Loucy (cell line): Measurements from ENCODE around the gene CCDC6.
A peak's percentile ranks its signal among the peaks of the same experiment; 100 is the strongest.

Source experiments
- H2AFZ ChIP-seq: fragments of 200-600 bp; sonication (generic); 2 replicates; pipeline ENCODE4 v1.6.0; 2016; ENCODE audit warnings: antibody characterized with exemption, mild to moderate bottlenecking, low read length, moderate library complexity
- H3F3A ChIP-seq: fragments of 200-600 bp; 2 replicates; pipeline ENCODE4 v1.6.0; 2016; ENCODE audit warnings: antibody characterized with exemption, low read depth, mild to moderate bottlenecking
- H3K27me3 ChIP-seq: fragments of 200-600 bp; sonication (generic); 2 replicates; pipeline ENCODE4 v1.6.1; 2014; ENCODE audit warnings: low read length, mild to moderate bottlenecking; ENCODE audit not compliant: insufficient read depth, poor library complexity, severe bottlenecking
- H3K36me3 ChIP-seq: fragments of 200-600 bp; sonication (generic); 2 replicates; pipeline ENCODE4 v1.6.1; 2016; ENCODE audit warnings: low read length; ENCODE audit not compliant: insufficient read depth
- H3K4me1 ChIP-seq: fragments of 200-600 bp; sonication (generic); 2 replicates; pipeline ENCODE4 v1.5.1; 2014; ENCODE audit warnings: low read length, mild to moderate bottlenecking; ENCODE audit not compliant: insufficient read depth, poor library complexity, severe bottlenecking
- H3K4me2 ChIP-seq: fragments of 200-600 bp; sonication (generic); 2 replicates; pipeline ENCODE4 v1.6.0; 2014; ENCODE audit warnings: antibody characterized with exemption, low read length, low read depth, mild to moderate bottlenecking; ENCODE audit not compliant: poor library complexity, severe bottlenecking
- H3K4me3 ChIP-seq: fragments of 200-600 bp; sonication (generic); 2 replicates; pipeline ENCODE4 v1.5.1; 2014; ENCODE audit warnings: low read length, mild to moderate bottlenecking, mixed read lengths; ENCODE audit not compliant: poor library complexity, severe bottlenecking
- H3K79me2 ChIP-seq: fragments of 200-600 bp; sonication (generic); 2 replicates; pipeline ENCODE4 v1.6.1; 2014; ENCODE audit warnings: low read length; ENCODE audit not compliant: insufficient read depth
- H3K9ac ChIP-seq: fragments of 200-600 bp; sonication (generic); 2 replicates; pipeline ENCODE4 v1.6.0; 2014; ENCODE audit warnings: mild to moderate bottlenecking, low read depth, low read length, moderate library complexity; ENCODE audit not compliant: poor library complexity, severe bottlenecking
- H3K9me2 ChIP-seq: fragments of 200-600 bp; sonication (generic); replicated peaks from 2 replicates; pipeline ENCODE4 v1.6.1; 2016; ENCODE audit warnings: low read depth, low read length, mixed read lengths
- H3K9me3 ChIP-seq: fragments of 200-600 bp; sonication (generic); 2 replicates; pipeline ENCODE4 v1.6.1; 2014; ENCODE audit warnings: mild to moderate bottlenecking, antibody characterized with exemption, low read length, low read depth; ENCODE audit not compliant: insufficient read depth
- H4K20me1 ChIP-seq: fragments of 200-600 bp; sonication (generic); 2 replicates; pipeline ENCODE4 v1.6.0; 2014; ENCODE audit warnings: antibody characterized with exemption, low read length, mild to moderate bottlenecking; ENCODE audit not compliant: insufficient read depth, poor library complexity, severe bottlenecking
- EZH2phosphoT487 ChIP-seq: fragments of 200-600 bp; IDR thresholded peaks from 2 replicates; pipeline ENCODE4 v1.6.1; 2018; ENCODE audit warnings: antibody characterized with exemption, mild to moderate bottlenecking, moderate library complexity, borderline replicate concordance
- TF ChIP-seq, protein P1 (sequence below): fragments of 200-600 bp; sonication (generic); conservative IDR thresholded peaks from 2 replicates; pipeline ENCODE4 v1.5.1; 2014; ENCODE audit warnings: mild to moderate bottlenecking, antibody characterized with exemption, low read length

CCDC6 gene

DNA sequence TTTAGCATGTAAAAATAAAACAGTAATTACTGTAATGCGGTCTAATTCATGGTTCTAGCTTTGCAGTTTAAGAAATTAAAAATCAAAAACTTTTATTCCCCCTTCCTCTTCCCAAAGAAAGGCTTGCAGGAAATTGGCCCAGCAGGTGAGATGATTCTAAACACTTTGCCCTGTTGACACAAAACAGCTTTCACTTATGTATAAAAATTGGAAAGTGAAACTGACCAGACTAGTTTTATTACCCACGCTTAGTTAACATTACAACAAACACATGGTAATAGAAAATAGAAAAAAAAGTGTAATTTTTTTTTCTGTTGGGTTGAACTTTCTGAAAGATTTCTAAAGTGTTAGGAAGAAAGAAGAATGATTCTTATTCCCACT is 1.2 kb upstream of the CCDC6 start:
- H3K27me3 ChIP-seq, result no peaks in the 10 kb centered on the region
- H4K20me1 ChIP-seq, result peaks cover 35% of the 10 kb centered on the region
- H3K36me3 ChIP-seq, result no peaks in the 10 kb centered on the region
- peak overlapping the region; percentile 94 for H3K4me2 ChIP-seq
- H3K9me2 ChIP-seq, result no peaks in the 10 kb centered on the region
- peak overlapping the region; percentile 94 for H3K9ac ChIP-seq
- peaks cover 37% of the 10 kb centered on the region for H3K79me2 ChIP-seq
- TF ChIP-seq, protein P1, sequence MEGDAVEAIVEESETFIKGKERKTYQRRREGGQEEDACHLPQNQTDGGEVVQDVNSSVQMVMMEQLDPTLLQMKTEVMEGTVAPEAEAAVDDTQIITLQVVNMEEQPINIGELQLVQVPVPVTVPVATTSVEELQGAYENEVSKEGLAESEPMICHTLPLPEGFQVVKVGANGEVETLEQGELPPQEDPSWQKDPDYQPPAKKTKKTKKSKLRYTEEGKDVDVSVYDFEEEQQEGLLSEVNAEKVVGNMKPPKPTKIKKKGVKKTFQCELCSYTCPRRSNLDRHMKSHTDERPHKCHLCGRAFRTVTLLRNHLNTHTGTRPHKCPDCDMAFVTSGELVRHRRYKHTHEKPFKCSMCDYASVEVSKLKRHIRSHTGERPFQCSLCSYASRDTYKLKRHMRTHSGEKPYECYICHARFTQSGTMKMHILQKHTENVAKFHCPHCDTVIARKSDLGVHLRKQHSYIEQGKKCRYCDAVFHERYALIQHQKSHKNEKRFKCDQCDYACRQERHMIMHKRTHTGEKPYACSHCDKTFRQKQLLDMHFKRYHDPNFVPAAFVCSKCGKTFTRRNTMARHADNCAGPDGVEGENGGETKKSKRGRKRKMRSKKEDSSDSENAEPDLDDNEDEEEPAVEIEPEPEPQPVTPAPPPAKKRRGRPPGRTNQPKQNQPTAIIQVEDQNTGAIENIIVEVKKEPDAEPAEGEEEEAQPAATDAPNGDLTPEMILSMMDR, result no peak
- no peak for TF ChIP-seq EZH2phosphoT487
- peaks cover 43% of the 10 kb centered on the region for H3K4me1 ChIP-seq
- H2AFZ ChIP-seq, result peak overlapping the region; percentile 94
- H3F3A ChIP-seq, result no peaks in the 10 kb centered on the region
- no peaks in the 10 kb centered on the region for H3K9me3 ChIP-seq
- H3K4me3 ChIP-seq, result peak overlapping the region; percentile 98

- H3K9ac ChIP-seq, result peak overlapping the region; percentile 94
- peaks cover 53% of the 10 kb centered on the region for H3K79me2 ChIP-seq
- no peaks in the 10 kb centered on the region for H3K27me3 ChIP-seq
- peak overlapping the region; percentile 98 for H3K4me3 ChIP-seq
- H2AFZ ChIP-seq, result peak overlapping the region; percentile 68
- peak overlapping the region; percentile 99 for H3K4me2 ChIP-seq
- peaks cover 52% of the 10 kb centered on the region for H4K20me1 ChIP-seq
- TF ChIP-seq, protein P1, result no peak
- no peak for TF ChIP-seq EZH2phosphoT487
- H3K36me3 ChIP-seq, result no peaks in the 10 kb centered on the region; the same call in 1 of the 2 replicates
- H3K9me2 ChIP-seq, result no peaks in the 10 kb centered on the region
- no peaks in the 10 kb centered on the region for H3K9me3 ChIP-seq
- H3K4me1 ChIP-seq, result peaks cover 55% of the 10 kb centered on the region
- H3F3A ChIP-seq, result no peaks in the 10 kb centered on the region
Observed at GRCh38 chr10:59905731-59906416, 482 bp downstream of the CCDC6 start.

DNA sequence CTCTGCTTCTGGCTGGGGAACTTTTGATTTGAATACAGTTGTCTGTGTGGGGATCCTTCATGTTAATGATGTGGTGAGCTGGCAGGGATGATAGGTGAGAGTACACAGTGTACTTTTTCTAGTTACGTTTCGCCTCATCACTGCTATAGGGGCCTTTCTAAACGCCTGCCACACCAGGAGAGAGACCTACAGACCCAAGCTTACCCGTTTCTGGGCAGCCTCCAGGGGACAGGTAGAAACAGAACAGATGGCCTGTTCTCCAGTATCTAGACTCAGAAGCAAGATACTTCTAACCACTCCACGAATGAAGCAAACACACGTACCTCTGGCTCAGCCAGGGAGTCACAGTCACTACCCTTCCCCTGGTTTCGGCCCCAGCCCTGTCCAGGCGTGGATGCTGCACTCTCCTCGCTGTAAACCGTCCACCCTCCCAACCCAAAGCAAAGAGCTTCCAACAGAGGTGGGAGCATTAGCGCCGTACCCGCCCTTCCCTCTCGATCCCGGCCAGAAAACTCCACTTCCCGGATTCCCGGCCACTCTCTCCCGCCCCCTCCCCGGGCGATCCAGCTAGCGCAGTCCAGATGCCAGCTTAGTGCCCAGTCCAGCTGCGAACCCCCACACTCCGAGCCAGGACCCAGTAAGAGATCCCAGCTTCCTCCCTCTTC is 1.2 kb downstream of the CCDC6 start:
- peaks cover 57% of the 10 kb centered on the region for H3K4me1 ChIP-seq
- no peaks in the 10 kb centered on the region for H3K27me3 ChIP-seq
- H3K9me2 ChIP-seq, result no peaks in the 10 kb centered on the region
- TF ChIP-seq, protein P1, result no peak
- no peak for TF ChIP-seq EZH2phosphoT487
- H4K20me1 ChIP-seq, result peaks cover 59% of the 10 kb centered on the region
- H3K9me3 ChIP-seq, result no peaks in the 10 kb centered on the region
- H3K9ac ChIP-seq, result peak overlapping the region; percentile 94
- peak overlapping the region; percentile 98 for H3K4me3 ChIP-seq
- H3K79me2 ChIP-seq, result peaks cover 60% of the 10 kb centered on the region
- no peak overlapping the region for H2AFZ ChIP-seq
- peak overlapping the region; percentile 99 for H3K4me2 ChIP-seq
- H3K36me3 ChIP-seq, result no peaks in the 10 kb centered on the region; the same call in 1 of the 2 replicates
- no peaks in the 10 kb centered on the region for H3F3A ChIP-seq
